Liver (tissue), 9 donors: ENCODE measurements around the gene ATP12A. TPM values are rescaled to one million over a fixed set of nuclear protein-coding genes. Genes with fewer than 3 reads are reported as not detected.

Experiments
- DNase-seq: peaks from one replicate; pipeline ENCODE4 v3.0.0-alpha.2; 2017; ENCODE audit warnings: low spot score
- H3K27ac ChIP-seq, 2 donors: one replicate each; pipeline ENCODE4 v1.7.0; 2013; ENCODE audit warnings: inconsistent platforms in 2 of 2, low read length in 2 of 2, control low read depth in 1 of 2, low read depth in 1 of 2, mild to moderate bottlenecking in 1 of 2
- H3K27me3 ChIP-seq, 4 donors: one replicate each; pipeline versions ENCODE4 v1.6.1 to v1.7.0; 2013; ENCODE audit warnings: low read length in 3 of 4, inconsistent platforms in 1 of 4, mild to moderate bottlenecking in 1 of 4, moderate library complexity in 1 of 4; ENCODE audit not compliant: control insufficient read depth in 4 of 4, insufficient read depth in 4 of 4
- H3K36me3 ChIP-seq, 4 donors: one replicate each; pipeline versions ENCODE4 v1.6.1 to v1.7.0; 2013; ENCODE audit warnings: low read length in 3 of 4, mild to moderate bottlenecking in 3 of 4, low read depth in 1 of 4, moderate library complexity in 1 of 4; ENCODE audit not compliant: control insufficient read depth in 4 of 4, insufficient read depth in 3 of 4
- H3K4me1 ChIP-seq, 4 donors: one replicate each; pipeline versions ENCODE4 v1.6.1 to v1.7.0; 2013; ENCODE audit warnings: low read length in 3 of 4, mild to moderate bottlenecking in 3 of 4, moderate library complexity in 1 of 4; ENCODE audit not compliant: control insufficient read depth in 4 of 4, insufficient read depth in 4 of 4
- H3K4me3 ChIP-seq, 3 donors: one replicate each; pipeline versions ENCODE4 v1.6.1 to v1.7.0; 2013; ENCODE audit warnings: low read length in 3 of 3, control low read depth in 1 of 3, low read depth in 1 of 3, mild to moderate bottlenecking in 1 of 3
- H3K9ac ChIP-seq, 2 donors: one replicate each; pipeline ENCODE4 v1.7.0; 2013; ENCODE audit warnings: low read length in 2 of 2, mild to moderate bottlenecking in 2 of 2, moderate library complexity in 2 of 2, control low read depth in 1 of 2, low read depth in 1 of 2
- H3K9me3 ChIP-seq, 4 donors: one replicate each; pipeline versions ENCODE4 v1.6.1 to v1.7.0; 2013; ENCODE audit warnings: low read length in 3 of 4; ENCODE audit not compliant: control insufficient read depth in 4 of 4
- ATF3 ChIP-seq: IDR thresholded peaks from 2 replicates; pipeline ENCODE4 v1.6.1; 2016; ENCODE audit warnings: antibody characterized with exemption
- EGR1 ChIP-seq, 2 donors: IDR thresholded peaks; 2 replicates each; pipeline ENCODE4 v1.6.1; 2016 to 2018; ENCODE audit warnings: antibody characterized with exemption in 2 of 2, low read depth in 2 of 2
- FOXA1 ChIP-seq: IDR thresholded peaks from 2 replicates; pipeline ENCODE4 v1.6.1; 2016; ENCODE audit warnings: antibody characterized with exemption
- FOXA2 ChIP-seq: IDR thresholded peaks from 2 replicates; pipeline ENCODE4 v1.6.1; 2016; ENCODE audit warnings: antibody characterized with exemption
- GABPA ChIP-seq, 2 donors: IDR thresholded peaks in 1 of 2; conservative IDR thresholded peaks in 1 of 2; 2 replicates each; pipeline ENCODE4 v1.6.1; 2016; ENCODE audit warnings: antibody characterized with exemption in 2 of 2, mild to moderate bottlenecking in 1 of 2, moderate library complexity in 1 of 2
- HNF4A ChIP-seq, 2 donors: conservative IDR thresholded peaks; 2 replicates each; pipeline ENCODE4 v1.6.1; 2016; ENCODE audit warnings: antibody characterized with exemption in 2 of 2, mild to moderate bottlenecking in 2 of 2
- HNF4G ChIP-seq: IDR thresholded peaks from 2 replicates; pipeline ENCODE4 v1.6.1; 2016; ENCODE audit warnings: antibody characterized with exemption
- JUND ChIP-seq, 2 donors: IDR thresholded peaks; 2 replicates each; pipeline ENCODE4 v1.6.1; 2016; ENCODE audit warnings: antibody characterized with exemption in 2 of 2
- NR2F2 ChIP-seq: IDR thresholded peaks from 2 replicates; pipeline ENCODE4 v1.6.1; 2016; ENCODE audit warnings: antibody characterized with exemption
- RAD21 ChIP-seq, 2 donors: IDR thresholded peaks; 2 replicates each; pipeline ENCODE4 v1.6.1; 2016; ENCODE audit warnings: antibody characterized with exemption in 2 of 2, mild to moderate bottlenecking in 2 of 2
- RXRA ChIP-seq, 2 donors: IDR thresholded peaks; 2 replicates each; pipeline ENCODE4 v1.6.1; 2017 to 2018; ENCODE audit warnings: antibody characterized with exemption in 2 of 2, mild to moderate bottlenecking in 1 of 2
- TAF1 ChIP-seq: conservative IDR thresholded peaks from 2 replicates; pipeline ENCODE4 v1.6.1; 2016; ENCODE audit warnings: antibody characterized with exemption, mild to moderate bottlenecking
- YY1 ChIP-seq: IDR thresholded peaks from 2 replicates; pipeline ENCODE4 v1.6.1; 2016; ENCODE audit warnings: antibody characterized with exemption, mild to moderate bottlenecking
- ZBTB33 ChIP-seq: IDR thresholded peaks from 2 replicates; pipeline ENCODE4 v1.6.1; 2016; ENCODE audit warnings: antibody characterized with exemption
- WGBS: extraction: QIAGEN DNeasy Blood & Tissue Kit; methylation state at CpG from one replicate; pipeline ENCODE4 v1.1.7; 2013; 5-methylcytosine and 5-hydroxymethylcytosine counted together
- polyA plus RNA-seq, 2 donors: library from polyadenylated mRNA; stranded (reverse) in 1 of 2; unstranded in 1 of 2; fragments of 200-250 nt in 1 of 2; fragments of >200 nt in 1 of 2; fragmentation: Nextera tagmentation in 1 of 2; extraction: Ambion mirVana in 1 of 2; gene quantifications; one replicate each; pipeline versions ENCODE4 v1.2.1 to v1.2.3, GENCODE V29; 2013 to 2015
- total RNA-seq, 2 donors: library from RNA; depleted of rRNA; stranded (reverse); fragments of >200 nt; gene quantifications; one replicate each; pipeline ENCODE4 v1.2.3, GENCODE V29; 2014
- TF ChIP-seq, protein P1 (sequence below): IDR thresholded peaks from 2 replicates; pipeline ENCODE4 v1.6.1; 2016; ENCODE audit warnings: antibody characterized with exemption
- TF ChIP-seq, protein P2 (sequence below): IDR thresholded peaks from 2 replicates; pipeline ENCODE4 v1.6.1; 2016; ENCODE audit warnings: antibody characterized with exemption, mild to moderate bottlenecking
- TF ChIP-seq, protein P3 (sequence below): fragments of 150-350 bp; IDR thresholded peaks from 2 replicates; pipeline ENCODE4 v1.5.1; 2017; ENCODE audit warnings: improper control_type of control experiment, low read depth, low read length; ENCODE audit not compliant: missing input control
- donor health status: healthy.
- donor health status: healthy.
- donor health status: healthy.
- donor health status: healthy.
- donor health status: healthy.

ATP12A gene
- total and polyA plus RNA-seq, 4 donors = under 0.01 TPM; not detected in 3

- 94% methylated on average over 14 of the region's 14 CpGs for WGBS
- DNase-seq = no peak
- Histone ChIP-seq H3K4me1 (no peaks in the 10 kb centered on the region), H3K27me3 (no peaks in the 10 kb centered on the region), H3K9ac (no peak overlapping the region), H3K4me3 (no peak overlapping the region), H3K27ac (no peak overlapping the region), H3K9me3 (no peaks in the 10 kb centered on the region), H3K36me3 (no peaks in the 10 kb centered on the region)
- TF ChIP-seq RAD21 (IDR thresholded peaks at IDR 0.05) = no peak
- TF ChIP-seq RXRA (IDR thresholded peaks at IDR 0.05) = no peak
- TF ChIP-seq JUND (IDR thresholded peaks at IDR 0.05) = no peak
- no peak for TF ChIP-seq ZBTB33
- TF ChIP-seq NR2F2 = no peak
- no peak for TF ChIP-seq FOXA2
- TF ChIP-seq, protein P1, sequence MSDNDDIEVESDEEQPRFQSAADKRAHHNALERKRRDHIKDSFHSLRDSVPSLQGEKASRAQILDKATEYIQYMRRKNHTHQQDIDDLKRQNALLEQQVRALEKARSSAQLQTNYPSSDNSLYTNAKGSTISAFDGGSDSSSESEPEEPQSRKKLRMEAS = no peak
- no peak for TF ChIP-seq HNF4G
- TF ChIP-seq TAF1 = no peak
- TF ChIP-seq GABPA (IDR thresholded peaks at IDR 0.05 in 1 of 2, conservative IDR thresholded peaks at IDR 0.05 in 1 of 2) = no peak
- TF ChIP-seq FOXA1 = no peak
- TF ChIP-seq HNF4A (conservative IDR thresholded peaks at IDR 0.05) = no peak
- TF ChIP-seq, protein P2, sequence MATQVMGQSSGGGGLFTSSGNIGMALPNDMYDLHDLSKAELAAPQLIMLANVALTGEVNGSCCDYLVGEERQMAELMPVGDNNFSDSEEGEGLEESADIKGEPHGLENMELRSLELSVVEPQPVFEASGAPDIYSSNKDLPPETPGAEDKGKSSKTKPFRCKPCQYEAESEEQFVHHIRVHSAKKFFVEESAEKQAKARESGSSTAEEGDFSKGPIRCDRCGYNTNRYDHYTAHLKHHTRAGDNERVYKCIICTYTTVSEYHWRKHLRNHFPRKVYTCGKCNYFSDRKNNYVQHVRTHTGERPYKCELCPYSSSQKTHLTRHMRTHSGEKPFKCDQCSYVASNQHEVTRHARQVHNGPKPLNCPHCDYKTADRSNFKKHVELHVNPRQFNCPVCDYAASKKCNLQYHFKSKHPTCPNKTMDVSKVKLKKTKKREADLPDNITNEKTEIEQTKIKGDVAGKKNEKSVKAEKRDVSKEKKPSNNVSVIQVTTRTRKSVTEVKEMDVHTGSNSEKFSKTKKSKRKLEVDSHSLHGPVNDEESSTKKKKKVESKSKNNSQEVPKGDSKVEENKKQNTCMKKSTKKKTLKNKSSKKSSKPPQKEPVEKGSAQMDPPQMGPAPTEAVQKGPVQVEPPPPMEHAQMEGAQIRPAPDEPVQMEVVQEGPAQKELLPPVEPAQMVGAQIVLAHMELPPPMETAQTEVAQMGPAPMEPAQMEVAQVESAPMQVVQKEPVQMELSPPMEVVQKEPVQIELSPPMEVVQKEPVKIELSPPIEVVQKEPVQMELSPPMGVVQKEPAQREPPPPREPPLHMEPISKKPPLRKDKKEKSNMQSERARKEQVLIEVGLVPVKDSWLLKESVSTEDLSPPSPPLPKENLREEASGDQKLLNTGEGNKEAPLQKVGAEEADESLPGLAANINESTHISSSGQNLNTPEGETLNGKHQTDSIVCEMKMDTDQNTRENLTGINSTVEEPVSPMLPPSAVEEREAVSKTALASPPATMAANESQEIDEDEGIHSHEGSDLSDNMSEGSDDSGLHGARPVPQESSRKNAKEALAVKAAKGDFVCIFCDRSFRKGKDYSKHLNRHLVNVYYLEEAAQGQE = no peak
- no peak for TF ChIP-seq YY1
- TF ChIP-seq ATF3 = no peak
- TF ChIP-seq EGR1 (IDR thresholded peaks at IDR 0.05; ENCODE audit: low read depth in 2 of 2) = no peak
These were observed 26.8 kb downstream of the ATP12A start for GRCh38 chr13:24706886-24707585.

DNA sequence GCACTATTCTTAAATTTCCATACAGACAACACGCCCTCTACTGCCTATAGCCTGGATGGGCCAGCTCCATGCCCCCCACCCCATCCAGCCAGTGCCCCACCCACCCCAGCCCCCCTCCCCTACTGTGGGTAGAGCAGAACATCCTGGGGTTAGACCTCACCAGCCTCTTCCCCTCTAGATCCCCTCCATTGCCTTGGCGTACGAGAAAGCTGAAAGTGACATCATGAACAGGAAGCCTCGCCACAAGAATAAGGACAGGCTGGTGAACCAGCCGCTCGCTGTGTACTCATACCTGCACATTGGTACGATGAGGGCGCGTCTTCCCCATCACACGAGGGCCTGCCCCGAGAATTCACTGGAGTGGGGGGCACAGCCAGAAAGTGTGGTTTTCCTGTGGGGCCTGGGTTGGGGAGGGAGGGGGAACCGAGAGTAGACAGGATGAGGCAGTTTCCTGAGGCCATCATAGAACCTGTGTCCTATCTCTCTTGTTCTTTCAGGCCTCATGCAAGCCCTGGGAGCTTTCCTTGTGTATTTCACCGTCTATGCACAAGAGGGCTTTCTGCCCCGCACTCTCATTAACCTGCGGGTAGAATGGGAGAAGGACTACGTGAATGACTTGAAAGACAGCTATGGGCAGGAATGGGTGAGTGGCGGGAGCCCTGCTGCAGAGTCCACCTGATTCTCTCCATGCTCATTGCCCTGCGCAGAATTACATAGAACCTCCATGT, 29.1 kb downstream of the ATP12A start:
- Histone ChIP-seq H3K9ac (no peak overlapping the region), H3K36me3 (no peaks in the 10 kb centered on the region), H3K4me1 (no peaks in the 10 kb centered on the region), H3K9me3 (no peaks in the 10 kb centered on the region), H3K27ac (no peak overlapping the region), H3K27me3 (no peaks in the 10 kb centered on the region), H3K4me3 (no peak overlapping the region)
- no peak for DNase-seq
- 71% methylated on average over 18 of the region's 18 CpGs for WGBS
- TF ChIP-seq HNF4A (conservative IDR thresholded peaks at IDR 0.05) (no peak), GABPA (IDR thresholded peaks at IDR 0.05 in 1 of 2, conservative IDR thresholded peaks at IDR 0.05 in 1 of 2) (no peak), FOXA1 (no peak), EGR1 (IDR thresholded peaks at IDR 0.05; ENCODE audit: low read depth in 2 of 2) (no peak), HNF4G (no peak), RAD21 (IDR thresholded peaks at IDR 0.05) (no peak), RXRA (IDR thresholded peaks at IDR 0.05) (no peak)
- TF ChIP-seq, protein P1 = no peak
- TF ChIP-seq, protein P3, sequence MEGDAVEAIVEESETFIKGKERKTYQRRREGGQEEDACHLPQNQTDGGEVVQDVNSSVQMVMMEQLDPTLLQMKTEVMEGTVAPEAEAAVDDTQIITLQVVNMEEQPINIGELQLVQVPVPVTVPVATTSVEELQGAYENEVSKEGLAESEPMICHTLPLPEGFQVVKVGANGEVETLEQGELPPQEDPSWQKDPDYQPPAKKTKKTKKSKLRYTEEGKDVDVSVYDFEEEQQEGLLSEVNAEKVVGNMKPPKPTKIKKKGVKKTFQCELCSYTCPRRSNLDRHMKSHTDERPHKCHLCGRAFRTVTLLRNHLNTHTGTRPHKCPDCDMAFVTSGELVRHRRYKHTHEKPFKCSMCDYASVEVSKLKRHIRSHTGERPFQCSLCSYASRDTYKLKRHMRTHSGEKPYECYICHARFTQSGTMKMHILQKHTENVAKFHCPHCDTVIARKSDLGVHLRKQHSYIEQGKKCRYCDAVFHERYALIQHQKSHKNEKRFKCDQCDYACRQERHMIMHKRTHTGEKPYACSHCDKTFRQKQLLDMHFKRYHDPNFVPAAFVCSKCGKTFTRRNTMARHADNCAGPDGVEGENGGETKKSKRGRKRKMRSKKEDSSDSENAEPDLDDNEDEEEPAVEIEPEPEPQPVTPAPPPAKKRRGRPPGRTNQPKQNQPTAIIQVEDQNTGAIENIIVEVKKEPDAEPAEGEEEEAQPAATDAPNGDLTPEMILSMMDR = no peak
